HG03066 (cell line): Measurements from ENCODE around the gene ADCY4.
A peak's percentile ranks its signal among the peaks of the same experiment; 100 is the strongest.

Experiments
- ATAC-seq: cut with Tn5 transposase; IDR thresholded peaks from one replicate; pipeline ENCODE4 v1.9.1; 2021; ENCODE audit warnings: low read depth; ENCODE audit not compliant: unreplicated experiment

The ADCY4 gene

GRCh38 chr14:24317141-24317928 is 17.5 kb downstream of the ADCY4 start:
- no peak for ATAC-seq

- no peak for ATAC-seq
These were observed 18.3 kb downstream of the ADCY4 start for GRCh38 chr14:24316597-24316950.

DNA sequence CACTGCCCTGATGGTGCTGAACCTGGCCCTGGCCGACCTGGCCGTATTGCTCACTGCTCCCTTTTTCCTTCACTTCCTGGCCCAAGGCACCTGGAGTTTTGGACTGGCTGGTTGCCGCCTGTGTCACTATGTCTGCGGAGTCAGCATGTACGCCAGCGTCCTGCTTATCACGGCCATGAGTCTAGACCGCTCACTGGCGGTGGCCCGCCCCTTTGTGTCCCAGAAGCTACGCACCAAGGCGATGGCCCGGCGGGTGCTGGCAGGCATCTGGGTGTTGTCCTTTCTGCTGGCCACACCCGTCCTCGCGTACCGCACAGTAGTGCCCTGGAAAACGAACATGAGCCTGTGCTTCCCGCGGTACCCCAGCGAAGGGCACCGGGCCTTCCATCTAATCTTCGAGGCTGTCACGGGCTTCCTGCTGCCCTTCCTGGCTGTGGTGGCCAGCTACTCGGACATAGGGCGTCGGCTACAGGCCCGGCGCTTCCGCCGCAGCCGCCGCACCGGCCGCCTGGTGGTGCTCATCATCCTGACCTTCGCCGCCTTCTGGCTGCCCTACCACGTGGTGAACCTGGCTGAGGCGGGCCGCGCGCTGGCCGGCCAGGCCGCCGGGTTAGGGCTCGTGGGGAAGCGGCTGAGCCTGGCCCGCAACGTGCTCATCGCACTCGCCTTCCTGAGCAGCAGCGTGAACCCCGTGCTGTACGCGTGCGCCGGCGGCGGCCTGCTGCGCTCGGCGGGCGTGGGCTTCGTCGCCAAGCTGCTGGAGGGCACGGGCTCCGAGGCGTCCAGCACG is 18.9 kb downstream of the ADCY4 start:
- no peak for ATAC-seq

- ATAC-seq: no peak
These were observed 19.5 kb downstream of the ADCY4 start for GRCh38 chr14:24315243-24315806.

DNA sequence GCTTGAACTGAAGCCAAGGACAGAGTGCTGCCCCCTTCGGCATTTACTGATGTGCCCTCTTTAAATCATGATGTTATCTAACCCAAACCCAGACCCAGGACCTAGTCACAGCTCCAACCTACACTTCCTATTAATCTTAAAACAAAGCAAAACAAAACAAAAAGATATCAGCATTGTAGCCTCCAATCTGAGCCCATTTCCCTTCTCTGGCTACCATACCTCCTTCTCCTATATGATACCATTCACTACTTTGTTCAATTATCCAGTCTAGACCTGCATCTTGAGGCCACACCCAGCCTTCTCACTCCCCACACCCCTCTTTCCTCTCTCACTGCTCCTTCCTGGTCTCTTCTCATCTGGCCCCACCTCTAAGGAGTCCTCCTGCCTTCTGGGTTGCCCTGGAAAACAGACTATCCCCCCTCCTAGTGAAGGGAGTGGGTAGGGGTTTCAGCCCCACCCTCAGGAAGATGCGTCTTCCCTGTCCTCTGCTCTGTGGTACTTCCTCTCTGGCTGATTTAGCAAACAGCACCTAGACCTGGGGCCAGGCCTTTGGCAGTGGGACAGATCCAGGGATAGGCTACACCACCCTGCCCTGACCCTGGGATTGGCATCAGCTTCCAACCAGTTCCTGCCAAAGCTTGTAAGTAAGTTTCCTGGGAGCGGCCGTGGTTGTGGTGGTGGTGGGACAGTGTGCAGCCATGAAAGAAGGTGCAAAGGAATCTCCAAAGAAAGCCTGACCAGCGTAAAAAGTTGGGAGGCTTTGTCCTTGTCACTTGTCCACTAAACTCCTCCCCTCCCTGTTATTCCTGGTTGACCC is 20.3 kb downstream of the ADCY4 start:
- ATAC-seq: no peak

DNA sequence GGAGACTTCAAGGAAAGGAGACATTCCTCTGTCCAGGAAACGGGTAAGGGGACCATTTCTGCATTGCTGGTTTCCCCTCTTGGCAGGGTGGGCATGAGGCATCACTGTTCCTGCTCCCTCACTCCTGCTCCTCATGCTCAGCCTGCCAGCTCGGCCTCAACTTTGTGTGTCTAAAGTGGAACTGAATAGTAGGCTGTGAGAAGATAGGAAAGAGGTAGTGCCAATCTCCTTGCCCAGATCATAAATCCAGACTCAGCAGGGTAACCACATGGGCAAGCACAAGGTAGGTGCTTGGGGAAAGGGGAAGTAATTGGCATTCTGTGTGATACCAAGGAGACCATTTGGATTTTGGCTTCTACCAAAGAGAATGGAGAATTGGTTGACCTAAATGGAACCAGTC is 21.0 kb downstream of the ADCY4 start:
- ATAC-seq: no peak

- no peak for ATAC-seq
These were observed 21.9 kb downstream of the ADCY4 start for GRCh38 chr14:24312736-24313507.

DNA sequence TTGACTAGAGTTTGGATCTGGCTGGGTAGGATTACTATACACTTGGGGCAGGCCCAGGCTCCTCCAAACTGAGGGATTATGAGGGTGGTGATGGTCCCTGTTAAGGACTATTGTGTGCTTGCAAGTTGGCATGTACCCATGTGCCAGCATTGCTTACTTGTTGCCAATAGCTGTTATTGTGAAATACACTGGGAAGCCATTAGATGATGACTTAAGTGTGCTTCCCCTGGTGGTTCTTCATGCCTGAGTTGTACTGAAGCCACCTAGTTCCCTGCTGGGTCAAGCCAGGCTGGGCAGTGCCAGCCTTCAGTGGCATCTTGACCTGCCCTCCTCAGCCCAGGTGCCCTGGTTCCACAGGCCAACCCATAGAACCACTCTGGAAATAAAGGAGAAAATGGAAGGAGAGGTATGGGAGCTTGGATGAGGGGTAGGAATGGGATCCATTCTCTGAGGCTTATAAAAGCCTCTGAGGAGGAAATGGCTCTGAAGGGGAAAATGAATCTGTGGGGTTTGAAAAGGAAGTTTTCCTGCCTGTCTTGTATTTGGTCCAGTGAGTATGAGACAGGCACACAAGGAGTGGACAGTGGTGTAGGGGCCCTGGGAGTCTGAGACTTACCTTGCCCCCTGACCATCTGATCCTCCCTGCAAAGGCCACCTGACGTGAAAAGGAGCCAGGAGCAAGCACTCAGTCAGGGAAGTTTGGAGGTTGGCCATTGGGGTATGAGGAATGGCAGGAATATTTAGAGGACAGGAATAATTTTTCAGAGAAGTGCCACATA is 22.8 kb downstream of the ADCY4 start:
- no peak for ATAC-seq

- peak; percentile 66 for ATAC-seq
These were observed 23.9 kb downstream of the ADCY4 start, which contains the start of gene LTB4R for GRCh38 chr14:24310646-24311604. Gene LTB4R (plus strand): TSS chr14:24311502. CDS start chr14:24315652, 4,150 bp downstream.

DNA sequence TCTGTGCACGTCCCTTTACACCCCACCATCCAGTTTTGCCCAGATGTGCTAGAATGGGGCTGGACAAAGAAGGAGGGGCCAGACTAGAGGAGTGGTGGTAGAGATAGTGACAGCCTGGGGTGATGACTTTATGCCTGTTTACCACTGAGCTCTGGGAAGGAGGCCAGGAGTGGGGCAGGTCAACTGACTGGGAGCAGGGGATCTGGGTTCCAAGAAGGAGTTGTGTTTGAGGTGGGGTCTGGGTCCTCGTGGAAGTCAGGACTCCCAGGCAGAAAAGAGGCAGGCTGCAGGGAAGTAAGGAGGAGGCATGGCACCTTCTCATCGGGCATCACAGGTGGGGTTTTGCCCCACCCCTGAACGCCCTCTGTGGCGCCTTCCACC is 24.6 kb downstream of the ADCY4 start:
- no peak for ATAC-seq

- ATAC-seq: no peak
These were observed 25.2 kb downstream of the ADCY4 start, which contains the start of gene LTB4R2 for GRCh38 chr14:24309538-24310264. Gene LTB4R2 (plus strand): TSS chr14:24310140. CDS start chr14:24310665, 525 bp downstream.

DNA sequence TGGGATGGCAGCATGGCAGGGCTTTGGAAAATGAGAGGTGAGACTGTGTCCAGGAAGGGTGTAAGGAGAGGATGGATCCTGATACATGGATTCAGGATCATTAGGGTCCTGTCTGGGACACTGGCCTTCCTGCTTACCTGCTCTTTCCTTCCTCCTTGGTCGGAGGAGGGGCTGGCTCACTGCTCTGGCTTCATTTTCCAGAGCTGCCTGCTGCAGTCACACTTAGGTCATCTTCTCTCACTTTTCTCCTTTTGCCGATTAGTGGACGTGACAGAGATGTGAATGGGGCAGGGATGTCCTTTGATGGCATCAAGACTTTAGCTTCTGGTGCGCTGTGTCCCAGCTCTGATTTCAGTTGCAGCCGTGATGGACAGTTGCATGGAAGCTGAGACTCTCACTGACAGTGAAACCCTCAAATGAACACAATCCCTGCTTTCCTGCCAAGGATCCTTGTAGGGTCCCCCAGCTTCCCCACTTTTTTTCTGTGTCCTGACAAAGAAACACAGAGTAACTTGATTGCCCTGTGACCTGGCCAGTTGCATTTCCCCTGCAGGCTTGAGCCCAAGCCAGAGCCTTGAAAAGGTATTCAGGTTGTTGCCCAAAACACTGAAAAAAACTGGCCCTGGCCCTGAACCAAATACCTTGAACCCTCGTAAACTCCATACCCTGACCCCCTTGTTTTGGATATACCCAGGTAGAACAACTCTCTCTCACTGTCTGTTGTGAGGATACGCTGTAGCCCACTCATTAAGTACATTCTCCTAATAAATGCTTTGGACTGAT is 26.3 kb downstream of the ADCY4 start:
- ATAC-seq: no peak

DNA sequence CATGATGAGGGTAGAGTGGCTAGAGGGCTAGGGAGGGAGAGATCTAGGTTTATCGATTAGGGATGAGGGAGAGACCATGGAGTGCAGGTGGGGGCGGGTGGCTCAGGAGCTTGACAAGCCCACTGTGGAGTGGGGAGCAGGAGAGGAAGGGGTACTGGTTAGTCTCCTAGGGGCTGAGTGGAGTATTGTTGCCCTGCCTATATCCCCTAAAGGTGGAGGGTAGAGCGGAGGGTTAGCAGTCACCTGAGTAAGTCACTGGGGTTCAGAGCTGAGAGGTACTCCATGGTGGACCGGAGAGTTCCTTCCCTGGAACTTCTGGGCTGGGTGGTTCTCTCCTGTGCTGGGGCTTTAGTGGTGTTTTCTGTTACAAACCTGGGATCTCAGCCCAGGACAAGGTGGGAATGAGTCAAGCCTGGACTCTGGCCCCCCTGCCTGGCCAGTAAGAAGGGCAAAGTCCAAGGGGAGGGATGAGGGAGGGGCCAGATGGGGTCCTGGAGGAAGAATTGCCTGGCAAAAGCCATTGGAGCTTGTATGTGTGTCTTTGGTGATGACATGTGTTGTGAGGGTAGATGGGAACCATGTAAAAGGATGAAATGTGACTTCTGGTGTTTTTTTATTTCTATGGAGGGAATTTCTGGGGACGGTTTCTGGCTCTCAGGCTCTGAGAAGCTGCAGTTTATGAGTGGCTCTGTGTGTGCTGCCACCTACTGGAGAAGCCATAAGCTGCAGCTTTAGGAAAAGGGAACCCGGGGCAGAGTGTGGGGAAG is 27.1 kb downstream of the ADCY4 start, which contains the start of gene CIDEB:
Gene CIDEB (minus strand): TSS at position 403 of the 767 bp plus-strand sequence. CDS start 119 bp downstream, at position 284.
- ATAC-seq: no peak

GRCh38 chr14:24307156-24307574 is 27.7 kb downstream of the ADCY4 start:
- ATAC-seq: no peak

- no peak for ATAC-seq
These were observed 30.9 kb downstream of the ADCY4 start for GRCh38 chr14:24304019-24304387.
